Measurements from ENCODE around the gene CAMKK2. TPM values are rescaled to one million over a fixed set of nuclear protein-coding genes. Genes with fewer than 3 reads are reported as not detected.
A peak's percentile ranks its signal among the peaks of the same experiment; 100 is the strongest.

The CAMKK2 gene
- total and polyA plus RNA-seq, 9 of the 15 experiments (the other 6 are each of a cell fraction or from before 2014, with no cell fraction given) = 4.3 to 32.0 (median 18.2) TPM

- ChIA-PET POLR2A (no interaction called here), CTCF (ENCODE audit: low intra/inter-chr PET ratio) (no interaction called here)
- FAIRE-seq (no peak), DNase-seq (ENCODE audit: extremely low read depth in 1 of 4, low spot score in 3 of 4) (no peak), ATAC-seq (no peak)
- 90% methylated on average over 6 of the region's 6 CpGs for WGBS (ENCODE audit: insufficient coverage, low coverage, missing lambda C conversion rate)
- Histone ChIP-seq H4K20me1 (replicated peaks; ENCODE audit: control insufficient read depth, insufficient read depth, low read length) (peaks cover 7% of the 10 kb centered on the region), H3K27ac (ENCODE audit: extremely low read depth, low read depth, low read length) (no peak overlapping the region), H3K9ac (ENCODE audit: insufficient read depth in 1 of 2, low read depth in 2 of 2, low read length in 2 of 2) (no peak overlapping the region), H3K4me2 (ENCODE audit: insufficient read depth, low read length) (no peak overlapping the region), H3K9me3 (replicated peaks; ENCODE audit: control insufficient read depth, insufficient read depth, low read depth, low read length) (no peaks in the 10 kb centered on the region), H3K4me1 (replicated peaks in 1 of 2; ENCODE audit: control insufficient read depth in 2 of 2, insufficient read depth in 2 of 2, low read length in 2 of 2) (peaks cover under 1 to 22% of the 10 kb centered on the region in 2 experiments; a peak in 3 of 5 replicates), H3K4me3 (no peak overlapping the region), H3K27me3 (ENCODE audit: control insufficient read depth in 2 of 2, insufficient read depth in 2 of 2, low read length in 2 of 2) (no peaks in the 10 kb centered on the region), H2AFZ (ENCODE audit: low read depth, low read length) (no peak overlapping the region), H3K9me1 (ENCODE audit: control insufficient read depth, insufficient read depth, low read length) (no peaks in the 10 kb centered on the region), H3K79me2 (ENCODE audit: control insufficient read depth, insufficient read depth, low read length) (peaks cover 12% of the 10 kb centered on the region; the same call in 2 of the 3 replicates), H3K36me3 (ENCODE audit: control insufficient read depth, insufficient read depth, low read length) (peaks cover 20% of the 10 kb centered on the region; the same call in 2 of the 3 replicates)
- intact Hi-C loops (cut with micrococcal nuclease) = no loop called here
- TF ChIP-seq BRD4 (IDR thresholded peaks at IDR 0.05) = no peak
- no peak for TF ChIP-seq ZNF347 (CRISPR knock-in tag; IDR thresholded peaks at IDR 0.05; ENCODE audit: low read depth)
- no peak for TF ChIP-seq ATF1 (CRISPR knock-in tag; IDR thresholded peaks at IDR 0.05)
- TF ChIP-seq ATF1 (tag; IDR thresholded peaks at IDR 0.05) = no peak
- no peak for TF ChIP-seq HMGN3 (IDR thresholded peaks at IDR 0.05; ENCODE audit: borderline replicate concordance, extremely low read depth, insufficient read length, low read depth, low read length)
- TF ChIP-seq ZNF146 (CRISPR knock-in tag; IDR thresholded peaks at IDR 0.05; ENCODE audit: unreplicated experiment) = peak; percentile 72
- no peak for TF ChIP-seq ZBED1 (IDR thresholded peaks at IDR 0.05)
- TF ChIP-seq FOXO4 (CRISPR knock-in tag; IDR thresholded peaks at IDR 0.05) = no peak
- TF ChIP-seq FOXK2 (conservative IDR thresholded peaks at IDR 0.05 in 1 of 2, IDR thresholded peaks at IDR 0.05 in 1 of 2; ENCODE audit: low read depth in 2 of 2) = no peak
- BruUV-seq (replicated peaks) = no TSS peak
- in situ Hi-C loops (cut with MboI) = no loop called here
Measured at GRCh38 chr12:121277374-121277759, 19.1 kb downstream of the CAMKK2 start.

Data from K562 (cell line).